OCI-LY3 (cell line): Measurements from ENCODE around the gene PAX9.

ENCODE experiments used
- H2AFZ ChIP-seq: fragments of 200-600, 300-600 bp; shearing (Covaris generic); 2 replicates; pipeline ENCODE4 v1.6.0; 2014; ENCODE audit warnings: antibody characterized with exemption, low read depth, low read length
- H3K27ac ChIP-seq: fragments of 200-600, 300-600 bp; sonication (generic); 2 replicates; pipeline ENCODE4 v1.5.1; 2014; ENCODE audit warnings: mild to moderate bottlenecking, low read length, moderate library complexity, mixed read lengths
- H3K27me3 ChIP-seq: fragments of 200-600, 300-600 bp; sonication (generic); 2 replicates; pipeline ENCODE4 v1.6.1; 2014; ENCODE audit warnings: low read depth, low read length, mixed read lengths
- H3K36me3 ChIP-seq: fragments of 200-600, 300-600 bp; sonication (generic); replicated peaks from 2 replicates; pipeline ENCODE3; 2014; ENCODE audit warnings: low read depth, low read length, mixed read lengths
- H3K4me1 ChIP-seq: fragments of 300-600, 200-600 bp; sonication (generic); 2 replicates; pipeline ENCODE4 v1.6.1; 2014; ENCODE audit warnings: low read length, mixed read lengths
- H3K4me2 ChIP-seq: fragments of 200-600, 300-600 bp; sonication (generic); 2 replicates; pipeline ENCODE4 v1.6.1; 2014; ENCODE audit warnings: low read length, mixed read lengths
- H3K4me3 ChIP-seq: fragments of 300-600, 200-600 bp; sonication (generic); 2 replicates; pipeline ENCODE4 v1.5.1; 2014; ENCODE audit warnings: antibody characterized with exemption, mild to moderate bottlenecking, low read length, moderate library complexity
- H3K79me2 ChIP-seq: fragments of 300-600, 200-600 bp; shearing (Covaris generic); 2 replicates; pipeline ENCODE4 v1.6.1; 2014; ENCODE audit warnings: mild to moderate bottlenecking, low read length, mixed read lengths
- H3K9ac ChIP-seq: fragments of 300-600, 200-600 bp; shearing (Covaris generic); 2 replicates; pipeline ENCODE4 v1.6.0; 2014; ENCODE audit warnings: mild to moderate bottlenecking, low read length, moderate library complexity
- H3K9me3 ChIP-seq: fragments of 200-600, 300-600 bp; shearing (Covaris generic); 2 replicates; pipeline ENCODE4 v1.6.1; 2014; ENCODE audit warnings: low read length, mixed read lengths; ENCODE audit not compliant: insufficient read depth
- H4K20me1 ChIP-seq: fragments of 200-600, 300-600 bp; sonication (generic); 2 replicates; pipeline ENCODE4 v1.6.1; 2016; ENCODE audit warnings: low read length, mixed read lengths; ENCODE audit not compliant: insufficient read depth
- EZH2phosphoT487 ChIP-seq: fragments of 200-600 bp; shearing (Covaris generic); IDR thresholded peaks from 2 replicates; pipeline ENCODE4 v1.6.1; 2018; ENCODE audit warnings: antibody characterized with exemption, mixed run types, low read depth
- TF ChIP-seq, protein P1 (sequence below): fragments of 200-600, 300-600 bp; sonication (generic); IDR thresholded peaks from 2 replicates; pipeline ENCODE4 v1.5.1; 2014; ENCODE audit warnings: antibody characterized with exemption, low read length, low read depth

The PAX9 gene

DNA sequence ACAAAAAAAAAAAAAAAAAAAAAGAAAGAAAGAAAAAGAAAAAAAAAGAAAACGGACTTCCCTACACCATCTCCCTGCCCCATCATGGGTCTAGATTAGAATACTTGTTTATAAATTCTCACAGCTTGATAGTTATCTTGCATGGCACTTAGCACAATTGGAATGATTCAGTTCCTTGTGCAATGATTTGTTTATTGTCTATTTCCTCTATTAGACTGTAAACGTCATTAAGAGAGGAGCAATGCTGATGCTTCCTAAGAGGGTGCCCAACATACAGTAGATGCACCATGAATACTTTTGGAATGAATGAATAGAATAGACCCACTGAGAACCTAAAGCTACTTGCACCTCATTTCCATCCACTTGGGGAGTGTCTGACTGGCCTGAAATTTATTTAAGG lies 40.8 kb downstream of the PAX9 start:
- Histone ChIP-seq H2AFZ (no peak overlapping the region), H3K9me3 (no peaks in the 10 kb centered on the region), H3K4me2 (no peak overlapping the region), H3K79me2 (no peaks in the 10 kb centered on the region), H4K20me1 (no peaks in the 10 kb centered on the region), H3K27me3 (no peaks in the 10 kb centered on the region), H3K27ac (no peak overlapping the region), H3K9ac (no peak overlapping the region), H3K36me3 (no peaks in the 10 kb centered on the region), H3K4me3 (no peak overlapping the region), H3K4me1 (no peaks in the 10 kb centered on the region)
- no peak for TF ChIP-seq EZH2phosphoT487
- TF ChIP-seq, protein P1, sequence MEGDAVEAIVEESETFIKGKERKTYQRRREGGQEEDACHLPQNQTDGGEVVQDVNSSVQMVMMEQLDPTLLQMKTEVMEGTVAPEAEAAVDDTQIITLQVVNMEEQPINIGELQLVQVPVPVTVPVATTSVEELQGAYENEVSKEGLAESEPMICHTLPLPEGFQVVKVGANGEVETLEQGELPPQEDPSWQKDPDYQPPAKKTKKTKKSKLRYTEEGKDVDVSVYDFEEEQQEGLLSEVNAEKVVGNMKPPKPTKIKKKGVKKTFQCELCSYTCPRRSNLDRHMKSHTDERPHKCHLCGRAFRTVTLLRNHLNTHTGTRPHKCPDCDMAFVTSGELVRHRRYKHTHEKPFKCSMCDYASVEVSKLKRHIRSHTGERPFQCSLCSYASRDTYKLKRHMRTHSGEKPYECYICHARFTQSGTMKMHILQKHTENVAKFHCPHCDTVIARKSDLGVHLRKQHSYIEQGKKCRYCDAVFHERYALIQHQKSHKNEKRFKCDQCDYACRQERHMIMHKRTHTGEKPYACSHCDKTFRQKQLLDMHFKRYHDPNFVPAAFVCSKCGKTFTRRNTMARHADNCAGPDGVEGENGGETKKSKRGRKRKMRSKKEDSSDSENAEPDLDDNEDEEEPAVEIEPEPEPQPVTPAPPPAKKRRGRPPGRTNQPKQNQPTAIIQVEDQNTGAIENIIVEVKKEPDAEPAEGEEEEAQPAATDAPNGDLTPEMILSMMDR, result no peak

DNA sequence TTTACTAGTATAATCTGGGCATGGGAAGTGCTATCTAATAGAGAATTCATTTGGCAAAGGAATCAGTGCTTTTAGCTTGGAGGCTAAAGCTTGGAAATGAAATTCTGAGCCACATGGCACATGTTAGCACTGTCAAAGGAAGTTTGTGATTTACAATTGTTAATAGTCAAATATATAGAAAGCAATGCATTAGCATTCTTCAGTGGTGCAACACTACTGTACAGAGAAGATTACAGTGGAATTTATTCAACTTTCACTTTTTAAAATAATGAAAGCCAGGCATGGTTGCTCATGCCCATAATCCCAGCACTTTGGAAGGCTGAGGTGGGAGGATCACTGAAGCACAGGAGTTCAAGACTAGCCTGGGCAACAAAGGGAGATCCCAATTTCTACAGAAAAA lies 45.9 kb downstream of the PAX9 start:
- Histone ChIP-seq H3K4me3 (no peak overlapping the region), H4K20me1 (no peaks in the 10 kb centered on the region), H3K9me3 (no peaks in the 10 kb centered on the region), H3K27me3 (no peaks in the 10 kb centered on the region), H3K9ac (no peak overlapping the region), H3K4me1 (no peaks in the 10 kb centered on the region), H3K4me2 (no peak overlapping the region), H2AFZ (no peak overlapping the region), H3K79me2 (no peaks in the 10 kb centered on the region), H3K36me3 (no peaks in the 10 kb centered on the region), H3K27ac (no peak overlapping the region)
- no peak for TF ChIP-seq EZH2phosphoT487
- TF ChIP-seq, protein P1, result no peak

DNA sequence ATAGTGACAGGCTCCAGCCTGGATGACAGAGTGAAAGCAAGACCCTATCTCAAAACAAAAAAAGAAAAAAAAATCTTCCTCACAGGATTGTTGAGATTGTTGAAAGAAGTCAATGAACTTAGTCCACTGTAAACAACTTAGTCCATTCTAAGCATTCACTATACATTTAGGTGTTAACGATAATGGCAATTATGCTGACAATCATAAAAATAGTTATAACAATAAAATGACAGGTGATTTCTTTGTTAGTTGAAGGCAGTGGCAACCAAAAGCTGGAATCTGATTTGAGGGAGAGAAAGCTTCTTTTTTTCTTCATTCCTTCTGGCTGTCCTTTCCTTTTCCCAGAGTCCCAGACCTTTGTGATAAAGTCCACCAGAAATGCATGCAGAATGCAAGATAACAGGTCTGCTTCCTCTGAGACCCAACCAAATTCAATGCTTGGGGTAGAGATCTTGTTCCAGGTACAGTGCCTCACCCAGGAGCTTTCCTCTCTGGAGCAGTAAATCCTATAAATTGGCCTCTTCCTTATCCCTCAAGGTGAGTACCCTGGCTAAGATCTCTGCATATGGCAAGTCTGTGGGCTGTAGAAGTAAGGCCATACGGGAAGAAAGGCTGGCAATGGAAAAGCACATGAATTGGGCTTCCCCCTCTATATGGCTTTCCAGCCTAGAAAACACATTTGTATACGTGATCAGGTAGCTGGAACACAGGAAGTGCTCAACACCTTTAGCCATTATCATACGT lies 52.5 kb downstream of the PAX9 start:
- TF ChIP-seq EZH2phosphoT487, result no peak
- TF ChIP-seq, protein P1, result no peak
- no peak overlapping the region for H2AFZ ChIP-seq
- H3K4me2 ChIP-seq, result no peak overlapping the region
- no peaks in the 10 kb centered on the region for H3K9me3 ChIP-seq
- H3K79me2 ChIP-seq, result no peaks in the 10 kb centered on the region
- no peak overlapping the region for H3K4me3 ChIP-seq
- no peak overlapping the region for H3K27ac ChIP-seq
- H3K9ac ChIP-seq, result no peak overlapping the region
- no peaks in the 10 kb centered on the region for H3K36me3 ChIP-seq
- no peaks in the 10 kb centered on the region for H3K27me3 ChIP-seq
- H4K20me1 ChIP-seq, result no peaks in the 10 kb centered on the region
- no peaks in the 10 kb centered on the region for H3K4me1 ChIP-seq

DNA sequence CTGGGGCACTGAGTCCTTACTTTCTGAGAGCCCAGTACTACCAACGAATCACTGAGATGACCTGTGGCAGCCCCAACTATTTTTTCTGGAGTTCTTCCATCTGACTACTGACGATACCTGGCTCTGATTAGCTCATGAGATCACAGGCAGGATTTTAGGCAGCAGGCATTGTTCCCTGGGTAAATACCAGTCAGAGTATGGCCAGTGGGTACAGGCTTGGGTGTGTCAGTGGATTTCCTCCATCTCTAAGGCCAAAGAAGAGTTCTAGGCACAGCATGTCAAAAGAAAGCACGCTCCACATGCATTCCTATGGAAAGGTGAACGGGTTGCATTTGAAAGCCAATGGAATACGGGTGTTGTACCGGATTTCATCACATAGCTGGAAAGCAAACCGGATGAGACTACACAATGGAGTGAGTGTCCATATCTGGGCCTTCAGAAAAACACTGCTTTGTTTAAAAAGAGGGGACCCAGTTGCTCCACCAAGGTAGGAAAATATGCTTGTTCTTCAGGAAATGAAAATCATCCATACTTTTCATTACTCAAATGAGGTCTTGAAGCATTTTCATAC lies 55.0 kb downstream of the PAX9 start:
- Histone ChIP-seq H3K4me3 (no peak overlapping the region), H3K4me1 (no peaks in the 10 kb centered on the region), H3K27ac (no peak overlapping the region), H3K4me2 (no peak overlapping the region), H3K36me3 (no peaks in the 10 kb centered on the region), H3K79me2 (no peaks in the 10 kb centered on the region), H4K20me1 (no peaks in the 10 kb centered on the region), H2AFZ (no peak overlapping the region), H3K9ac (no peak overlapping the region), H3K27me3 (no peaks in the 10 kb centered on the region), H3K9me3 (no peaks in the 10 kb centered on the region)
- TF ChIP-seq, protein P1, result no peak
- TF ChIP-seq EZH2phosphoT487, result no peak
